Liver (tissue), 2 donors: ENCODE results near the gene RAI1.

Experiments used
- HNF4A ChIP-seq, 2 donors: conservative IDR thresholded peaks; 2 replicates each; pipeline ENCODE4 v1.6.1; 2016; ENCODE audit warnings: antibody characterized with exemption in 2 of 2, mild to moderate bottlenecking in 2 of 2
- YY1 ChIP-seq: IDR thresholded peaks from 2 replicates; pipeline ENCODE4 v1.6.1; 2016; ENCODE audit warnings: antibody characterized with exemption, mild to moderate bottlenecking
- donor health status: healthy.

- TF ChIP-seq YY1 (no peak), HNF4A (conservative IDR thresholded peaks at IDR 0.05) (no peak)
Observed at GRCh38 chr17:17696085-17696484, 14.8 kb downstream of the RAI1 start.
